Posterior vena cava (tissue), 2 donors: Measurements from ENCODE around the gene LPCAT1. TPM values are rescaled to one million over a fixed set of nuclear protein-coding genes. Genes with fewer than 3 reads are reported as not detected.

Source experiments
- DNase-seq: peaks from one replicate; pipeline ENCODE4 v3.0.0-alpha.2; 2020; ENCODE audit warnings: low spot score
- intact Hi-C, 2 donors: fragments of 100-400 bp; cut with DNase I; formaldehyde crosslinking; loops; one replicate each; pipeline versions ENCODE4 v1.14.1 to v1.14.2; 2022 to 2023
- total RNA-seq, 2 donors: library from RNA; stranded (reverse); fragmentation: NEBNext Ultra II Directional; extraction: Animal tissue kit (Norgen Biotek cat#: 25700); gene quantifications; one replicate each; pipeline ENCODE4 v1.2.1, GENCODE V29; 2021
- donor health status: DM: yes; HTN: yes; CAD: no.
- donor health status: DM: yes; HTN: yes; CAD: no.

The LPCAT1 gene
- total RNA-seq, 2 donors from 2014 or later, result 30.8 to 36.9 TPM

GRCh38 chr5:1504069-1504595 lies 19.6 kb downstream of the LPCAT1 start:
- intact Hi-C loops, result no loop called here
- DNase-seq, result no peak

- DNase-seq, result peak; percentile 93
These were observed 20.3 kb downstream of the LPCAT1 start for GRCh38 chr5:1503241-1504068.

GRCh38 chr5:1502737-1503120 lies 21.0 kb downstream of the LPCAT1 start:
- intact Hi-C loops, result no loop called here
- no peak for DNase-seq

More at GRCh38 chr5:1503241-1504068, 20.3 kb downstream of the LPCAT1 start:
- intact Hi-C loops, result no loop called here

GRCh38 chr5:1502046-1502736 lies 21.6 kb downstream of the LPCAT1 start:
- peak; percentile 93 for DNase-seq
- intact Hi-C loops, result no loop called here

- no peak for DNase-seq
- intact Hi-C loops, result no loop called here
These were observed 22.3 kb downstream of the LPCAT1 start for GRCh38 chr5:1501372-1502045.

GRCh38 chr5:1500411-1501091 lies 23.2 kb downstream of the LPCAT1 start:
- intact Hi-C loops, result no loop called here
- peak; percentile 91 for DNase-seq

- intact Hi-C loops, result no loop called here
- DNase-seq, result no peak
These were observed 23.9 kb downstream of the LPCAT1 start for GRCh38 chr5:1499851-1500250.

- DNase-seq, result no peak
- intact Hi-C loops, result no loop called here
These were observed 24.9 kb downstream of the LPCAT1 start for GRCh38 chr5:1498623-1499416.

GRCh38 chr5:1497795-1498622 lies 25.8 kb downstream of the LPCAT1 start:
- no peak for DNase-seq
- intact Hi-C loops, result no loop called here

- intact Hi-C loops, result no loop called here
- DNase-seq, result no peak
These were observed 26.4 kb downstream of the LPCAT1 start for GRCh38 chr5:1497242-1497777.

- DNase-seq, result no peak
- intact Hi-C loops, result no loop called here
These were observed 28.2 kb downstream of the LPCAT1 start for GRCh38 chr5:1495525-1495897.

- intact Hi-C loops, result no loop called here
- peak; percentile 90 for DNase-seq
These were observed 28.8 kb downstream of the LPCAT1 start for GRCh38 chr5:1494780-1495524.

- no peak for DNase-seq
- intact Hi-C loops, result no loop called here
These were observed 29.8 kb downstream of the LPCAT1 start for GRCh38 chr5:1493941-1494340.

GRCh38 chr5:1493413-1493812 lies 30.3 kb downstream of the LPCAT1 start:
- intact Hi-C loops, result no loop called here
- no peak for DNase-seq

GRCh38 chr5:1492757-1493156 lies 31.0 kb downstream of the LPCAT1 start:
- no peak for DNase-seq
- intact Hi-C loops, result no loop called here

GRCh38 chr5:1490376-1490775 lies 33.4 kb downstream of the LPCAT1 start:
- DNase-seq, result no peak
- intact Hi-C loops, result no loop called here

- intact Hi-C loops, result loop anchor here in 1 of 2 donors (10.0 kb wide), 1 partner anchor 155 kb away; no protein-coding TSS in a partner anchor
- DNase-seq, result no peak
These were observed 34.0 kb downstream of the LPCAT1 start for GRCh38 chr5:1489754-1490153.
